ENCODE results near the gene SGMS2.

Gene SGMS2

DNA sequence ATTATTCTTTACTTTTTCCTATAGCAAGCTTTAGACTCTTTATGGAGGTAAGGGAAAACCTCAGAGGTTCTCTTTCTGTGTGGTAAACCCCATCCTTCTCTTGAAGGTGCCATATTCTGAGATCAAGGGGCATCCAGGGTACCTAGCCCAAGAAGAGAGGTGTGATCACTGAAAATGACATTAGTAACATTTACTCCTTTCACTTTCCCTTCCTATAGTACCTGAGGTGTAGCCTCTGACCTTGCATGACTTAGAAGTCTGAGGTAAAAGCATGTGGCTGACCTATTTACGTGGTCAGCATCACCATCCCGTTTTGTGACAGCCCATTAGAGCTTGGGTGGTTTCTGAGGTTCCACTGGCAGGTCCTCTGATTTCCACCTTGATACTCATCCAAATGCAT, 25.7 kb downstream of the SGMS2 start:
- no peak for DNase-seq (ENCODE audit: low read depth)
- TF ChIP-seq, protein P1, sequence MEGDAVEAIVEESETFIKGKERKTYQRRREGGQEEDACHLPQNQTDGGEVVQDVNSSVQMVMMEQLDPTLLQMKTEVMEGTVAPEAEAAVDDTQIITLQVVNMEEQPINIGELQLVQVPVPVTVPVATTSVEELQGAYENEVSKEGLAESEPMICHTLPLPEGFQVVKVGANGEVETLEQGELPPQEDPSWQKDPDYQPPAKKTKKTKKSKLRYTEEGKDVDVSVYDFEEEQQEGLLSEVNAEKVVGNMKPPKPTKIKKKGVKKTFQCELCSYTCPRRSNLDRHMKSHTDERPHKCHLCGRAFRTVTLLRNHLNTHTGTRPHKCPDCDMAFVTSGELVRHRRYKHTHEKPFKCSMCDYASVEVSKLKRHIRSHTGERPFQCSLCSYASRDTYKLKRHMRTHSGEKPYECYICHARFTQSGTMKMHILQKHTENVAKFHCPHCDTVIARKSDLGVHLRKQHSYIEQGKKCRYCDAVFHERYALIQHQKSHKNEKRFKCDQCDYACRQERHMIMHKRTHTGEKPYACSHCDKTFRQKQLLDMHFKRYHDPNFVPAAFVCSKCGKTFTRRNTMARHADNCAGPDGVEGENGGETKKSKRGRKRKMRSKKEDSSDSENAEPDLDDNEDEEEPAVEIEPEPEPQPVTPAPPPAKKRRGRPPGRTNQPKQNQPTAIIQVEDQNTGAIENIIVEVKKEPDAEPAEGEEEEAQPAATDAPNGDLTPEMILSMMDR (IDR thresholded peaks at IDR 0.05; ENCODE audit: control insufficient read depth, insufficient read depth, low read depth, low read length, missing control alignments): no peak
- H3K4me3 ChIP-seq (ENCODE audit: control insufficient read depth, low read depth, low read length): no peak overlapping the region

DNA sequence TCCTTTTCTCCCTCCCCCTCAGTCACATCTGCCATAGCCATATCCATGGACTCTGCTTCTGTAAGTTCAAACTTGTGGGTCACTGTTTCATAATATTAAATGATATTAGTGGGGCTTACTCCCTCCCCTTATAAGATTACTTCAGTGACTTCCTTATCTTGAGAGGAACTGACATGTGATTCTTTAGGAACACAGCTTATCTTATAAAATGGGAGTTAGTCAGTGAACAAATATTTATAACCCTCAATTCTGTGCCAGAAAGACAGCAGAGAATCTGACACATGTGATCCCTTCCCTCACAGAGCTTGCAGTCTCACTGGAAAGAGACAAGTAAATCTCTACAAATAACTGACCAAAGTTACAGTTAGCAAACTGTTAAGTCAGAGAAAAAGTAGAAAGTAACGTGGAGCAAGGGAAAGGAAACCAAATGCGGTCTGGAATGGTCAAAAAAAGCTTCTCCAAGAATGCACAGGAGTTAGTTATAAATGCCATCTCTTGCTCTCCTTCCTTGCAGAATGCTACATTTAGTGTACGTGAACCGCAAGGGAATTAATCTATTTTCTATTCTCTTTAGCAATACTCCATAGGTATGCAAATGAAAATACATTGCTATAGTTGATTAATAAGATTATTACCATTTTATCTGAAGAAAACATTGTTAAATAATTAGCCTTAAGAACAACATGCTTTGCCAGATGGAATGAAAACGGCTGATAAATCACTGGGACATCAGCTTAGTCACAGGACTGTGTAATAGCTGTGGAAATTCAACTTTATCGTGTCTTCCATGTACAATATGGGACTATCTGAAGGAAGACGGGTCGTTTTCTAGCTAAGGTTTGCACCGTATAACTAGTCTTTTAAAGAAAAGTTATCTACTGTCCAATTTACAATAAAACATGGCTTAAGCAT, 29.0 kb downstream of the SGMS2 start:
- DNase-seq (ENCODE audit: low read depth): peak; percentile 41
- TF ChIP-seq, protein P1 (IDR thresholded peaks at IDR 0.05; ENCODE audit: control insufficient read depth, insufficient read depth, low read depth, low read length, missing control alignments): no peak
- H3K4me3 ChIP-seq (ENCODE audit: control insufficient read depth, low read depth, low read length): no peak overlapping the region

DNA sequence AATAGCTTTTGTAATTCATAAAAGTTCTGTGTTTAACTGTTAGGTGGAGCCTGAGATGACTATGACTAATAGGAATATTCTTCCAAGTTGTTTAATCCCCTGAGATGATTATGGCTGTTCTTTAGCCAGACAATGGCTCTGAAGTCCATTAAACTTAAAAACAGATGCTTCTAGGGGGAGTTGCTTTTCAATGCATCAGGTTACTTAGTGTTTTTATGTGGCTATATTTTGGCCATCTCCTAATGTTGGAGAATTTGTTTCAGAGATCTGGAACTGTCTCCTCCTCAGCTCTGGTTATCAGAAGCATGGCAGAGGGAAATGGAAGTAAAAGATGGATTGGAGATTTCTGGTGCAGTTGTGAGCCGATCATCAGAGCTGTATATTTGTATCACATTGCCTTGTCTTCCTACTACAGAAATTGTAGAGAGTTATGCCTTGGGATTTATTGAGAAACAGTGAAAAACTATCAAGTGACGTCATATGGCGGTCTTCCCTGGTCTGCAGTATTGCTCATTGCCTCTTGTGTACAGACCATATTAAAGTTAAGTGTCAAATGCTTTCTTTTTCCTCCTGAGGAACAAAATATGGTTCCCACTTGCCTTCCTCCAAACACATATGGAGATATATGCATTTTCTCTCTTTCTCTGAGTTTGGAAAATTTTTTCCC, 29.8 kb downstream of the SGMS2 start:
- TF ChIP-seq, protein P1 (IDR thresholded peaks at IDR 0.05; ENCODE audit: control insufficient read depth, insufficient read depth, low read depth, low read length, missing control alignments): no peak
- H3K4me3 ChIP-seq (ENCODE audit: control insufficient read depth, low read depth, low read length): peak overlapping the region; percentile 16
- DNase-seq (ENCODE audit: low read depth): peak; percentile 41

DNA sequence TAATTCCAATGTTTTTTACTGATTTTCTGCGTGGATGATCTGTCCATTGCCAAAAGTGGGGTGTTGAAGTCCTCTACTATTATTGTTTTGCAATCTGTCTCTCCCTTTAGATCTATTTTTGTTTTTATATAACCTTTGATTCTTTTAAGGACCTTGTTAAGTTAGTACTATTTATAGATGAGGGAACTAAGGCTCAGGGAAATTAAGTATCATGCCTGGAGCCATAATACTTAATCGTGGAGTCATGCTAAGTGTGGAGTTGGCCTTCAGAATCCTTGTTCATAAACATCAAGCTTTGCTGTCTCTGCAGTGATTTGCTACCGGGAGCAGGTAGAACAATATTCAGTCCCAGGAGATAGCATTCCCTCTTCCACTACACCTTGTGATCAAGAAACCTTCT, 31.0 kb downstream of the SGMS2 start:
- TF ChIP-seq, protein P1 (IDR thresholded peaks at IDR 0.05; ENCODE audit: control insufficient read depth, insufficient read depth, low read depth, low read length, missing control alignments): no peak
- no peak overlapping the region for H3K4me3 ChIP-seq (ENCODE audit: control insufficient read depth, low read depth, low read length)
- no peak for DNase-seq (ENCODE audit: low read depth)

DNA sequence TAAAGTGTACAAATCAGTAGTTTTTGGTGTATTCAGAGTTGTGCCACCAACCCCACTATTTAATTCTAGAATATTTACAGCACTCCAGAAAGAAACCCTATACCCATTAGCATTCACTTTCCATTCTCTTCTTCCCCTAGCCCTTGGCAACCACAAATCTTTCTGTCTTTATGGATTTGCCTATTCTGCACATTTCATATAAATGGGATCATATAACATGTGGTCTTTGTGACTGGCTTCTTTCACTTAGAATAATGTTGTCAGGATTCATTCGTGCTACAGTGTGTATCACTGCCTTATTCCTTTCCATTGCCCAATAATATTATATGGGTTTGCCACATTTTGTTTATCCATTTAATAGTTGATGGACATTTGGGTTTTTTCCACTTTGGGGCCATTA, 32.2 kb downstream of the SGMS2 start:
- DNase-seq (ENCODE audit: low read depth): no peak
- TF ChIP-seq, protein P1 (IDR thresholded peaks at IDR 0.05; ENCODE audit: control insufficient read depth, insufficient read depth, low read depth, low read length, missing control alignments): no peak
- no peak overlapping the region for H3K4me3 ChIP-seq (ENCODE audit: control insufficient read depth, low read depth, low read length)

DNA sequence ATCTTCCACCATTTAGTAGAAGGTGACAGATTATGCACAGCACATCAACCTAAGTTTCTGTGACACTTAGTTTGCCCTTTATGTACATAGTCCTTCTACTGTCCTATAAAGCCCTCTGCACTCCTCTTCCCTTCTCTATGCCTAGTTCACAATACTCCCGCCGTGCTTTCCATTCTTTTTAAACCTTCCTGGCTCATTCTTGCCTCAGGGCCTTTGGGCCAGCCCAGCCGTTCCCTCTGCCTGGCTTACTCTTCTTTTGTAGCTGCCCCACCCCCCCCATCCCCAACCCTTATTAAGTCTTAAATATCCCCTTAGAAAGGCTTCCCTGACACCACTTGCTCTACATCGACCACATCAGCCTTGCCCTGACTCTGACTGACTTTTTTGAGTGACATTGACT, 33.0 kb downstream of the SGMS2 start:
- DNase-seq (ENCODE audit: low read depth): no peak
- TF ChIP-seq, protein P1 (IDR thresholded peaks at IDR 0.05; ENCODE audit: control insufficient read depth, insufficient read depth, low read depth, low read length, missing control alignments): no peak
- H3K4me3 ChIP-seq (ENCODE audit: control insufficient read depth, low read depth, low read length): no peak overlapping the region
